ENCODE data around the gene FCGR1A.
"Not testable (repeated sequence)": the region's sequence is repeated elsewhere in the genome, so short reads cannot be mapped to it uniquely, and the experiment has no call there.

GRCh38 chr1:149740148-149740581, 42.3 kb upstream of the FCGR1A start:
- TF ChIP-seq CTCF (IDR thresholded peaks at IDR 0.05; ENCODE audit: low read depth, low read length); MYC (IDR thresholded peaks at IDR 0.05; ENCODE audit: low read depth, low read length); POLR2A (IDR thresholded peaks at IDR 0.05; ENCODE audit: extremely low read depth, insufficient read length): not testable (repeated sequence)
